Vagina (tissue), 2 donors: Measurements from ENCODE around the gene SMG9. TPM values are rescaled to one million over a fixed set of nuclear protein-coding genes. Genes with fewer than 3 reads are reported as not detected.

Source experiments
- DNase-seq, 2 donors: peaks; one replicate each; pipeline ENCODE4 v3.0.0-alpha.2; 2017; ENCODE audit errors: extremely low spot score in 2 of 2
- H3K27ac ChIP-seq: fragments of 200-600 bp; sonication (generic); one replicate; pipeline ENCODE4 v1.5.1; 2019
- H3K27me3 ChIP-seq: fragments of 200-600 bp; sonication (generic); one replicate; pipeline ENCODE4 v1.5.1; 2019
- H3K36me3 ChIP-seq, 2 donors: fragments of 200-600 bp; sonication (generic); one replicate each; pipeline ENCODE4 v1.5.1; 2017 to 2019
- H3K4me1 ChIP-seq: fragments of 200-600 bp; sonication (generic); one replicate; pipeline ENCODE4 v1.5.1; 2019
- H3K4me3 ChIP-seq, 2 donors: fragments of 200-600 bp; sonication (generic); 1 replicate in 1 of 2; 2 replicates in 1 of 2; pipeline ENCODE4 v1.5.1; 2016 to 2019
- H3K9me3 ChIP-seq: fragments of 200-600 bp; sonication (generic); one replicate; pipeline ENCODE4 v1.5.1; 2019
- CTCF ChIP-seq, 3 experiments: fragments of 450-650 bp in 2 of 3; fragments of 200-600 bp in 1 of 3; sonication (generic) in 1 of 3; IDR thresholded peaks; one replicate each; pipeline ENCODE4 v1.5.1; 2017 to 2019; ENCODE audit warnings: antibody characterized with exemption in 3 of 3, mild to moderate bottlenecking in 2 of 3, moderate library complexity in 2 of 3
- POLR2A ChIP-seq, 2 donors: fragments of 450-650 bp; IDR thresholded peaks; one replicate each; pipeline ENCODE4 v1.6.1; 2017; ENCODE audit warnings: antibody characterized with exemption in 2 of 2, mild to moderate bottlenecking in 2 of 2, moderate library complexity in 2 of 2
- POLR2AphosphoS5 ChIP-seq, 2 donors: sonication (generic); formaldehyde crosslinking; IDR thresholded peaks; one replicate each; pipeline ENCODE4 v1.9.0; 2017; ENCODE audit warnings: antibody characterized with exemption in 2 of 2, mild to moderate bottlenecking in 2 of 2, low read depth in 1 of 2; ENCODE audit not compliant: insufficient read depth in 1 of 2
- intact Hi-C: fragments of 100-400 bp; cut with DNase I; formaldehyde crosslinking; loops from one replicate; pipeline ENCODE4 v1.15.1; 2023
- total RNA-seq: library from RNA; depleted of rRNA; stranded (reverse); fragments of >200 nt; gene quantifications from one replicate; pipeline ENCODE4 v1.2.3, GENCODE V29; 2016

Gene SMG9
- total RNA-seq, 1 donor from 2014 or later = 56.5 TPM

- H3K27ac ChIP-seq = no peak overlapping the region
- DNase-seq = no peak
- TF ChIP-seq POLR2A (IDR thresholded peaks at IDR 0.05) = no peak
- TF ChIP-seq CTCF (IDR thresholded peaks at IDR 0.05) = no peak
- TF ChIP-seq POLR2AphosphoS5 (IDR thresholded peaks at IDR 0.05; ENCODE audit: insufficient read depth in 1 of 2, low read depth in 1 of 2) = no peak
Measured at GRCh38 chr19:43692877-43693276, 61.9 kb downstream of the SMG9 start.

GRCh38 chr19:43692385-43692784 is 62.4 kb downstream of the SMG9 start:
- Histone ChIP-seq H3K4me1 (no peaks in the 10 kb centered on the region), H3K4me3 (no peak overlapping the region), H3K36me3 (no peaks in the 10 kb centered on the region), H3K27ac (no peak overlapping the region), H3K27me3 (no peaks in the 10 kb centered on the region), H3K9me3 (peaks cover 5% of the 10 kb centered on the region)
- no peak for DNase-seq
- no peak for TF ChIP-seq POLR2AphosphoS5 (IDR thresholded peaks at IDR 0.05; ENCODE audit: insufficient read depth in 1 of 2, low read depth in 1 of 2)
- no peak for TF ChIP-seq POLR2A (IDR thresholded peaks at IDR 0.05)
- no peak for TF ChIP-seq CTCF (IDR thresholded peaks at IDR 0.05)
- intact Hi-C loops = no loop called here

More at GRCh38 chr19:43692877-43693276, 61.9 kb downstream of the SMG9 start:
- H3K9me3 ChIP-seq = peaks cover 5% of the 10 kb centered on the region
- H3K4me3 ChIP-seq = no peak overlapping the region
- no peaks in the 10 kb centered on the region for H3K36me3 ChIP-seq
- no peaks in the 10 kb centered on the region for H3K27me3 ChIP-seq
- intact Hi-C loops = no loop called here
- H3K4me1 ChIP-seq = no peaks in the 10 kb centered on the region

- H3K9me3 ChIP-seq = peaks cover 5% of the 10 kb centered on the region
- intact Hi-C loops = no loop called here
- DNase-seq = no peak
- H3K27me3 ChIP-seq = no peaks in the 10 kb centered on the region
- no peaks in the 10 kb centered on the region for H3K36me3 ChIP-seq
- H3K4me1 ChIP-seq = no peaks in the 10 kb centered on the region
- no peak overlapping the region for H3K4me3 ChIP-seq
- H3K27ac ChIP-seq = no peak overlapping the region
- TF ChIP-seq CTCF (IDR thresholded peaks at IDR 0.05) (no peak), POLR2A (IDR thresholded peaks at IDR 0.05) (no peak), POLR2AphosphoS5 (IDR thresholded peaks at IDR 0.05; ENCODE audit: insufficient read depth in 1 of 2, low read depth in 1 of 2) (no peak)
Measured at GRCh38 chr19:43691755-43692154, 63.0 kb downstream of the SMG9 start.

GRCh38 chr19:43690890-43691289 is 63.9 kb downstream of the SMG9 start:
- no peaks in the 10 kb centered on the region for H3K36me3 ChIP-seq
- H3K9me3 ChIP-seq = peaks cover 5% of the 10 kb centered on the region
- H3K4me3 ChIP-seq = no peak overlapping the region
- no peak for TF ChIP-seq POLR2AphosphoS5 (IDR thresholded peaks at IDR 0.05; ENCODE audit: insufficient read depth in 1 of 2, low read depth in 1 of 2)
- TF ChIP-seq CTCF (IDR thresholded peaks at IDR 0.05) = no peak
- TF ChIP-seq POLR2A (IDR thresholded peaks at IDR 0.05) = no peak
- DNase-seq = no peak
- intact Hi-C loops = no loop called here
- no peaks in the 10 kb centered on the region for H3K27me3 ChIP-seq
- H3K4me1 ChIP-seq = no peaks in the 10 kb centered on the region
- H3K27ac ChIP-seq = no peak overlapping the region

GRCh38 chr19:43690444-43690843 is 64.3 kb downstream of the SMG9 start:
- intact Hi-C loops = no loop called here

More at GRCh38 chr19:43690444-43690843, 64.3 kb downstream of the SMG9 start:
- H3K4me1 ChIP-seq = no peaks in the 10 kb centered on the region
- no peak for DNase-seq
- no peak overlapping the region for H3K27ac ChIP-seq
- H3K9me3 ChIP-seq = peaks cover 5% of the 10 kb centered on the region
- H3K4me3 ChIP-seq = no peak overlapping the region
- no peaks in the 10 kb centered on the region for H3K36me3 ChIP-seq
- H3K27me3 ChIP-seq = no peaks in the 10 kb centered on the region
- TF ChIP-seq CTCF (IDR thresholded peaks at IDR 0.05) = no peak
- TF ChIP-seq POLR2A (IDR thresholded peaks at IDR 0.05) = no peak
- TF ChIP-seq POLR2AphosphoS5 (IDR thresholded peaks at IDR 0.05; ENCODE audit: insufficient read depth in 1 of 2, low read depth in 1 of 2) = no peak
